HCT116 (cell line): ENCODE data around the gene THOC2. TPM values are rescaled to one million over a fixed set of nuclear protein-coding genes. Genes with fewer than 3 reads are reported as not detected.
A peak's percentile ranks its signal among the peaks of the same experiment; 100 is the strongest.

Experiments
- ATAC-seq: fragments of 200-7000 bp; cut with Tn5 transposase; 2 replicates; pipeline ENCODE4 v1.9.1; 2020; ENCODE audit warnings: mild to moderate bottlenecking, moderate library complexity
- Bru-seq: library from RNA; stranded (reverse); fragments of 400-500 nt; gene quantifications from one replicate; lab custom pipeline; 2021; lab: Mats Ljungman, UMichigan
- BruChase-seq, 2 experiments: library from RNA; stranded (reverse); fragments of 400-500 nt; gene quantifications; one replicate each; lab custom pipeline; 2021; lab: Mats Ljungman, UMichigan
- BruUV-seq: library from RNA; stranded (reverse); fragments of 400-500 nt; replicated peaks from 2 replicates; lab custom pipeline; 2021; lab: Mats Ljungman, UMichigan
- CTCF ChIA-PET: fragments of 300-600 bp; sonication (Branson Sonifier 250); formaldehyde crosslinking; loops from one replicate; lab custom pipeline; 2021; ENCODE audit warnings: antibody characterized with exemption; lab: Charles Lee
- POLR2A ChIA-PET: fragments of 300-600, 350-600 bp; sonication (Branson Sonifier 250); formaldehyde crosslinking; loops from one replicate; lab custom pipeline; 2021; ENCODE audit warnings: antibody characterized with exemption; lab: Charles Lee
- RAD21 ChIA-PET, 2 experiments: fragments of 300-600 bp; sonication (Branson Sonifier 250); formaldehyde crosslinking; loops; one replicate each; lab custom pipeline; 2023; ENCODE audit warnings: low total read pairs in 2 of 2; ENCODE audit not compliant: uncharacterized antibody in 2 of 2, unreplicated experiment in 2 of 2, low non-redundant PET in 1 of 2; lab: Charles Lee
- DNase-seq: peaks from one replicate; pipeline ENCODE4 v3.0.0-alpha.2; 2010; ENCODE audit warnings: low read depth, low spot score
- H2AFZ ChIP-seq: fragments of 200-600 bp; shearing (Covaris generic), sonication (generic); 2 replicates; pipeline ENCODE4 v1.6.1; 2017; ENCODE audit warnings: low read depth, mixed run types, mixed read lengths, antibody characterized with exemption, low read length; ENCODE audit not compliant: poor library complexity, severe bottlenecking
- H3K27ac ChIP-seq: 2 replicates; pipeline ENCODE4 v1.5.1; 2012; ENCODE audit warnings: low read depth, low read length
- H3K27me3 ChIP-seq: fragments of 200-600 bp; sonication (generic); 2 replicates; pipeline ENCODE4 v1.6.1; 2016; ENCODE audit warnings: mixed run types, low read length, mixed read lengths; ENCODE audit not compliant: insufficient read depth
- H3K36me3 ChIP-seq, 2 experiments: fragments of 200-500 bp in 1 of 2; fragments of 200-600 bp in 1 of 2; sonication (Bioruptor generic) in 1 of 2; sonication (generic) in 1 of 2; 2 replicates each; pipeline versions ENCODE4 v1.5.1 to v1.6.1; 2014 to 2016; ENCODE audit warnings: low read length in 2 of 2, inconsistent platforms in 1 of 2, mixed read lengths in 1 of 2, mixed run types in 1 of 2; ENCODE audit not compliant: insufficient read depth in 2 of 2, control insufficient read depth in 1 of 2
- H3K4me1 ChIP-seq, 2 experiments: fragments of 200-600 bp in 1 of 2; sonication (generic) in 1 of 2; 2 replicates each; pipeline versions ENCODE4 v1.5.1 to v1.6.1; 2012 to 2017; ENCODE audit warnings: low read length in 2 of 2, inconsistent platforms in 1 of 2, mild to moderate bottlenecking in 1 of 2, mixed read lengths in 1 of 2, mixed run types in 1 of 2, moderate library complexity in 1 of 2; ENCODE audit not compliant: insufficient read depth in 2 of 2, control insufficient read depth in 1 of 2
- H3K4me2 ChIP-seq: fragments of 200-600 bp; sonication (generic); 2 replicates; pipeline ENCODE4 v1.6.1; 2017; ENCODE audit warnings: mixed run types, low read length, mixed read lengths
- H3K4me3 ChIP-seq, 2 experiments: fragments of 200-600 bp in 1 of 2; sonication (generic) in 1 of 2; replicated peaks in 1 of 2; 2 replicates each; pipeline ENCODE4 v1.5.1; 2011 to 2016; ENCODE audit warnings: low read length in 2 of 2, control low read depth in 1 of 2, low read depth in 1 of 2, mild to moderate bottlenecking in 1 of 2, mixed read lengths in 1 of 2, mixed run types in 1 of 2
- H3K79me2 ChIP-seq: fragments of 200-600 bp; sonication (generic); 2 replicates; pipeline ENCODE4 v1.6.1; 2017; ENCODE audit warnings: mild to moderate bottlenecking, mixed run types, low read length, moderate library complexity, mixed read lengths; ENCODE audit not compliant: insufficient read depth
- H3K9ac ChIP-seq: fragments of 200-600 bp; sonication (generic); 2 replicates; pipeline ENCODE4 v1.6.1; 2016; ENCODE audit warnings: low read length, mixed read lengths
- H3K9me2 ChIP-seq: fragments of 200-600 bp; sonication (generic), shearing (Covaris generic); 2 replicates; pipeline ENCODE4 v1.6.1; 2017; ENCODE audit warnings: mixed run types, mild to moderate bottlenecking, moderate library complexity; ENCODE audit not compliant: insufficient read depth
- H3K9me3 ChIP-seq, 2 experiments: fragments of 200-500 bp in 1 of 2; fragments of 200-600 bp in 1 of 2; sonication (Bioruptor generic) in 1 of 2; sonication (generic) in 1 of 2; 2 replicates each; pipeline ENCODE4 v1.6.1; 2014 to 2017; ENCODE audit warnings: low read length in 2 of 2, mixed read lengths in 2 of 2, inconsistent platforms in 1 of 2, low read depth in 1 of 2, mild to moderate bottlenecking in 1 of 2, mixed run types in 1 of 2, moderate library complexity in 1 of 2; ENCODE audit not compliant: control insufficient read depth in 1 of 2, insufficient read depth in 1 of 2
- H4K20me1 ChIP-seq: fragments of 200-600 bp; sonication (generic), shearing (Covaris generic); 2 replicates; pipeline ENCODE4 v1.6.1; 2017; ENCODE audit warnings: mixed run types, mild to moderate bottlenecking, moderate library complexity; ENCODE audit not compliant: insufficient read depth
- CBX3 ChIP-seq: IDR thresholded peaks from 2 replicates; pipeline ENCODE4 v1.6.1; 2012; ENCODE audit warnings: low read depth
- CEBPB ChIP-seq: IDR thresholded peaks from 2 replicates; pipeline ENCODE4 v1.6.1; 2012; ENCODE audit warnings: low read depth
- CTCF ChIP-seq, 3 experiments: fragments of 200-600 bp in 1 of 3; sonication (generic) in 1 of 3; IDR thresholded peaks in 2 of 3; conservative IDR thresholded peaks in 1 of 3; 2 replicates each; pipeline ENCODE4 v1.5.1; 2012 to 2017; ENCODE audit warnings: low read depth in 2 of 3, low read length in 2 of 3, antibody characterized with exemption in 1 of 3, borderline replicate concordance in 1 of 3, control low read depth in 1 of 3, mild to moderate bottlenecking in 1 of 3, mixed read lengths in 1 of 3, mixed run types in 1 of 3, moderate library complexity in 1 of 3; ENCODE audit not compliant: insufficient read depth in 1 of 3
- EGR1 ChIP-seq: IDR thresholded peaks from 2 replicates; pipeline ENCODE4 v1.6.1; 2012; ENCODE audit warnings: low read depth
- ELF1 ChIP-seq: IDR thresholded peaks from 2 replicates; pipeline ENCODE4 v1.6.1; 2012; ENCODE audit warnings: low read depth, borderline replicate concordance
- EZH2 ChIP-seq: fragments of 200-600 bp; sonication (generic); IDR thresholded peaks from 2 replicates; pipeline ENCODE4 v1.6.1; 2017; ENCODE audit warnings: antibody characterized with exemption, mixed run types
- EZH2phosphoT487 ChIP-seq: fragments of 200-600 bp; IDR thresholded peaks from 2 replicates; pipeline ENCODE4 v1.6.1; 2018; ENCODE audit warnings: antibody characterized with exemption, borderline replicate concordance
- FOSL1 ChIP-seq: IDR thresholded peaks from 2 replicates; pipeline ENCODE4 v1.6.1; 2012; ENCODE audit warnings: low read depth
- JUND ChIP-seq: IDR thresholded peaks from 2 replicates; pipeline ENCODE4 v1.6.1; 2012
- POLR2A ChIP-seq: IDR thresholded peaks from 2 replicates; pipeline ENCODE4 v1.7.0; 2011; ENCODE audit warnings: borderline replicate concordance; ENCODE audit not compliant: insufficient read depth, insufficient read length; ENCODE audit errors: extremely low read depth
- POLR2AphosphoS5 ChIP-seq: IDR thresholded peaks from 2 replicates; pipeline ENCODE4 v1.6.1; 2011; ENCODE audit warnings: mild to moderate bottlenecking, low read depth, low read length, moderate library complexity
- RAD21 ChIP-seq: IDR thresholded peaks from 2 replicates; pipeline ENCODE4 v1.6.1; 2012; ENCODE audit warnings: low read depth, mild to moderate bottlenecking
- REST ChIP-seq: IDR thresholded peaks from 2 replicates; pipeline ENCODE4 v1.6.1; 2012; ENCODE audit warnings: low read depth
- SIN3A ChIP-seq: IDR thresholded peaks from 2 replicates; pipeline ENCODE4 v1.6.1; 2012; ENCODE audit warnings: low read depth
- SP1 ChIP-seq: IDR thresholded peaks from 2 replicates; pipeline ENCODE4 v1.6.1; 2012; ENCODE audit warnings: low read depth
- SRF ChIP-seq: IDR thresholded peaks from 2 replicates; pipeline ENCODE4 v1.6.1; 2012; ENCODE audit warnings: low read depth
- TCF7L2 ChIP-seq: IDR thresholded peaks from 2 replicates; pipeline ENCODE4 v1.7.0; 2011; ENCODE audit warnings: borderline replicate concordance, inconsistent platforms; ENCODE audit not compliant: insufficient read depth, insufficient read length; ENCODE audit errors: extremely low read depth
- YY1 ChIP-seq: IDR thresholded peaks from 2 replicates; pipeline ENCODE4 v1.6.1; 2011; ENCODE audit warnings: low read length, low read depth, moderate library complexity, mild to moderate bottlenecking; ENCODE audit not compliant: insufficient replicate concordance; ENCODE audit errors: extremely low read depth
- ZFX ChIP-seq: fragments of 450-650 bp; IDR thresholded peaks from 2 replicates; pipeline ENCODE4 v1.6.1; 2017
- ZNF274 ChIP-seq: fragments of 200-500 bp; sonication (Bioruptor generic); IDR thresholded peaks from 2 replicates; pipeline ENCODE4 v1.6.1; 2014; ENCODE audit warnings: mild to moderate bottlenecking, low read depth, low read length, inconsistent platforms
- intact Hi-C: fragments of 100-400 bp; cut with micrococcal nuclease; formaldehyde crosslinking; loops from 2 replicates; pipeline ENCODE4 v1.10.0; 2022
- long read RNA-seq: library from polyadenylated mRNA; unstranded; transcript quantifications from one replicate; pipeline ENCODE4 v2.0.0, GENCODE V29; 2021; ENCODE audit not compliant: unreplicated experiment
- polyA plus RNA-seq: library from polyadenylated mRNA; unstranded; fragments of >200 nt; gene quantifications from 2 replicates; pipeline ENCODE4 v1.2.1, GENCODE V29; 2012; ENCODE audit warnings: missing spikeins
- total RNA-seq: library from RNA; stranded (reverse); gene quantifications from one replicate; pipeline ENCODE4 v1.2.1, GENCODE V29; 2021; ENCODE audit not compliant: unreplicated experiment
- TF ChIP-seq, protein P1 (sequence below): IDR thresholded peaks from 2 replicates; pipeline ENCODE4 v1.6.1; 2012

THOC2 gene
- total RNA-seq (85.3 TPM), Bru-seq, nascent RNA (percentile 89 among the genes with signal in this experiment), BruChase-seq, experiment 1, labeled RNA remaining after a 6-hour chase (percentile 91 among the genes with signal in this experiment), BruChase-seq, experiment 2, labeled RNA remaining after a 2-hour chase (percentile 89 among the genes with signal in this experiment)
- polyA plus RNA-seq: 23.0 and 27.3 TPM in 2 replicates
- long read RNA-seq, partial matches to known transcripts: 125 of 161 reads
- long read RNA-seq, other reads (novel, unspliced or antisense): 36 of 161 reads

- peaks cover 7% of the 10 kb centered on the region; the same call in 1 of the 2 replicates for H4K20me1 ChIP-seq
- peak within 1 kb of the TSS; percentile 83 for H3K4me2 ChIP-seq
- H3K9me2 ChIP-seq: no peaks in the 10 kb centered on the region
- BruUV-seq: TSS peak; percentile 71
- no peaks in the 10 kb centered on the region; a peak in 1 of 4 replicates for H3K36me3 ChIP-seq
- no peaks in the 10 kb centered on the region for H3K9me3 ChIP-seq
- H2AFZ ChIP-seq: no peak within 1 kb of the TSS
- peaks cover 0 to 19% of the 10 kb centered on the region in 2 experiments; a peak in 2 of 4 replicates for H3K4me1 ChIP-seq
- H3K27ac ChIP-seq: peak within 1 kb of the TSS; percentile 80
- DNase-seq (peak; percentile 62), ATAC-seq (peak; percentile 85)
- RAD21 ChIA-PET: no interaction called here
- H3K79me2 ChIP-seq: peaks cover 50% of the 10 kb centered on the region
- CTCF ChIA-PET: no interaction called here
- H3K9ac ChIP-seq: peak within 1 kb of the TSS; percentile 92
- intact Hi-C loops: no loop called here
- POLR2A ChIA-PET: interaction anchor here (0.9 kb wide), 1 partner anchor 34 kb away, joined by 3 read pairs; no protein-coding TSS in a partner anchor
- H3K4me3 ChIP-seq: peak within 1 kb of the TSS; percentile 77 to 78
- no peaks in the 10 kb centered on the region for H3K27me3 ChIP-seq
- TF ChIP-seq EZH2 (no peak), CEBPB (no peak), TCF7L2 (no peak), FOSL1 (no peak), SP1 (peak; percentile 66), ZFX (no peak), SIN3A (peak; percentile 78), EZH2phosphoT487 (no peak), ZNF274 (no peak), RAD21 (no peak), CBX3 (peak; percentile 77; the same call in 1 of the 2 replicates), EGR1 (peak; percentile 58), SRF (no peak), JUND (no peak), CTCF (IDR thresholded peaks at IDR 0.05 in 2 of 3, conservative IDR thresholded peaks at IDR 0.05 in 1 of 3; ENCODE audit: borderline replicate concordance in 1 of 3, insufficient read depth in 1 of 3, low read depth in 2 of 3, low read length in 2 of 3) (0 out of 6 replicates have a peak, but pooled peaks of 1 of the 3 experiments have one; percentile 19), YY1 (peak; percentile 91), POLR2AphosphoS5 (peak; percentile 87), ELF1 (no peak; the same call in 1 of the 2 replicates), POLR2A (peak; percentile 34), REST (no peak)
- TF ChIP-seq, protein P1, sequence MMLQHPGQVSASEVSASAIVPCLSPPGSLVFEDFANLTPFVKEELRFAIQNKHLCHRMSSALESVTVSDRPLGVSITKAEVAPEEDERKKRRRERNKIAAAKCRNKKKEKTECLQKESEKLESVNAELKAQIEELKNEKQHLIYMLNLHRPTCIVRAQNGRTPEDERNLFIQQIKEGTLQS: no peak
These were observed at the start of gene THOC2 for GRCh38 chrX:123732670-123733363. Gene THOC2 (minus strand): TSS chrX:123733052. CDS start chrX:123733022, 30 bp downstream.
